ENCODE measurements around the gene NEGR1. TPM values are rescaled to one million over a fixed set of nuclear protein-coding genes. Genes with fewer than 3 reads are reported as not detected.
A peak's percentile ranks its signal among the peaks of the same experiment; 100 is the strongest.

Gene NEGR1
- total and polyA plus RNA-seq, 4 donors: 0.86 to 7.3 (median 2.5) TPM

DNA sequence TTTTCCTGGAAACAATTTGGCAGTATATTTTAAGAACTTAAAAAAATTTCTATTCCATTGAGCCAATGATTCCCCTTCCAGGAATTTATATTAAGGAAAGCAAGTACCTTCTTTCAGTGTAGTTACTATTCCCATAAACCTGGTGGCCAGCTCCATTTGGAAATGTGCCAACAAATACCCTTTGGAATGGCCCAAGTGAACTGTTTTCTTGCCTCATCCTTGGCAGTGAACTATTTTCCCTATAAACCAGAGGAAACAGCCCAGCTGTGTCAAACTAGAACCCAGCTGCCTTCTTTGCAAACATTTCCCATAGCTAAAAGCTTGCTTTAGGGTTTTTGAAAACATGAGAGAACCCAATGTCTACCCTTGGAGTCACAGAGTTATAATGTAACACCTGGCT is 496.9 kb downstream of the NEGR1 start:
- peak; percentile 75 to 94 (median 88) for DNase-seq
- H3K36me3 ChIP-seq (ENCODE audit: control insufficient read depth in 4 of 4, insufficient read depth in 4 of 4, low read length in 4 of 4): no peaks in the 10 kb centered on the region
- no peak for ATAC-seq (ENCODE audit: insufficient read depth, low FRiP score)
- H3K4me3 ChIP-seq: no peak overlapping the region
- H3K4me1 ChIP-seq (ENCODE audit: control insufficient read depth in 5 of 5, insufficient read depth in 5 of 5, low read length in 5 of 5): peaks cover 0 to 23% (median 8%) of the 10 kb centered on the region in 5 donors
- no peaks in the 10 kb centered on the region for H3K27me3 ChIP-seq (ENCODE audit: control insufficient read depth in 3 of 3, insufficient read depth in 3 of 3, low read length in 2 of 3)
- no peak overlapping the region for H3K27ac ChIP-seq (ENCODE audit: low read depth in 1 of 2, low read length in 1 of 2)
- H3K9me3 ChIP-seq (ENCODE audit: control insufficient read depth in 4 of 4, insufficient read depth in 3 of 4, low read length in 3 of 4): no peaks in the 10 kb centered on the region
- H3K9ac ChIP-seq (ENCODE audit: insufficient read depth in 1 of 2, low read length in 2 of 2): no peak overlapping the region
- TF ChIP-seq CTCF (IDR thresholded peaks at IDR 0.05; ENCODE audit: control extremely low read depth, extremely low read depth): no peak

DNA sequence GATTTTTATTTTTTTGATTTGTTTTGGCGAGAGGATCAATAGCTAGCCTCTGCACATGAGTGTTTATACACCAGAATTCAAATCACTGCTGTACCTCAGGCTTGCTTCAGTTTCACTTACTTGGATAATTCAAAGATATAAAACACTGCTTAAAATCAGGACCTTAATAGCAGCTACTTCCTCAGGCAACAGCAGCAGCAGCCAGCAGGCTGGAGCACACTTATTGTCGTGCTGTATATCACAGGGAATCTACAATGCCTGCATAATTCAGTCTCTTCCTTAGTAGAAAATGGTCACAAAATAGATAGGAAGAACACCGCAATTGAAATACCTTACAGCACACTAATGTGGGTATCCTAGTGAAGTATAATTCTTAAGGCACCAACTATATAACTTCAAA is 497.3 kb downstream of the NEGR1 start:
- Histone ChIP-seq H3K9ac (ENCODE audit: insufficient read depth in 1 of 2, low read length in 2 of 2) (no peak overlapping the region), H3K27ac (ENCODE audit: low read depth in 1 of 2, low read length in 1 of 2) (no peak overlapping the region), H3K27me3 (ENCODE audit: control insufficient read depth in 3 of 3, insufficient read depth in 3 of 3, low read length in 2 of 3) (no peaks in the 10 kb centered on the region), H3K4me1 (ENCODE audit: control insufficient read depth in 5 of 5, insufficient read depth in 5 of 5, low read length in 5 of 5) (peaks cover 0 to 23% (median 8%) of the 10 kb centered on the region in 5 donors), H3K4me3 (no peak overlapping the region), H3K36me3 (ENCODE audit: control insufficient read depth in 4 of 4, insufficient read depth in 4 of 4, low read length in 4 of 4) (no peaks in the 10 kb centered on the region), H3K9me3 (ENCODE audit: control insufficient read depth in 4 of 4, insufficient read depth in 3 of 4, low read length in 3 of 4) (no peaks in the 10 kb centered on the region)
- TF ChIP-seq CTCF (IDR thresholded peaks at IDR 0.05; ENCODE audit: control extremely low read depth, extremely low read depth): no peak
- DNase-seq: peak; percentile 26 to 75 (median 65)
- 66 to 67% methylated on average over 3 of the region's 3 CpGs for WGBS, 2 donors
- no peak for ATAC-seq (ENCODE audit: insufficient read depth, low FRiP score)

GRCh38 chr1:71784241-71784640 is 498.1 kb downstream of the NEGR1 start:
- DNase-seq: no peak
- Histone ChIP-seq H3K36me3 (ENCODE audit: control insufficient read depth in 4 of 4, insufficient read depth in 4 of 4, low read length in 4 of 4) (no peaks in the 10 kb centered on the region), H3K9ac (ENCODE audit: insufficient read depth in 1 of 2, low read length in 2 of 2) (no peak overlapping the region), H3K4me3 (no peak overlapping the region), H3K4me1 (ENCODE audit: control insufficient read depth in 5 of 5, insufficient read depth in 5 of 5, low read length in 5 of 5) (peaks cover 0 to 23% (median 8%) of the 10 kb centered on the region in 5 donors), H3K27ac (ENCODE audit: low read depth in 1 of 2, low read length in 1 of 2) (no peak overlapping the region), H3K9me3 (ENCODE audit: control insufficient read depth in 4 of 4, insufficient read depth in 3 of 4, low read length in 3 of 4) (no peaks in the 10 kb centered on the region), H3K27me3 (ENCODE audit: control insufficient read depth in 3 of 3, insufficient read depth in 3 of 3, low read length in 2 of 3) (no peaks in the 10 kb centered on the region)
- no peak for TF ChIP-seq CTCF (IDR thresholded peaks at IDR 0.05; ENCODE audit: control extremely low read depth, extremely low read depth)
- WGBS, 2 donors: 82 to 83% methylated on average over 1 of the region's 1 CpG
- no peak for ATAC-seq (ENCODE audit: insufficient read depth, low FRiP score)

DNA sequence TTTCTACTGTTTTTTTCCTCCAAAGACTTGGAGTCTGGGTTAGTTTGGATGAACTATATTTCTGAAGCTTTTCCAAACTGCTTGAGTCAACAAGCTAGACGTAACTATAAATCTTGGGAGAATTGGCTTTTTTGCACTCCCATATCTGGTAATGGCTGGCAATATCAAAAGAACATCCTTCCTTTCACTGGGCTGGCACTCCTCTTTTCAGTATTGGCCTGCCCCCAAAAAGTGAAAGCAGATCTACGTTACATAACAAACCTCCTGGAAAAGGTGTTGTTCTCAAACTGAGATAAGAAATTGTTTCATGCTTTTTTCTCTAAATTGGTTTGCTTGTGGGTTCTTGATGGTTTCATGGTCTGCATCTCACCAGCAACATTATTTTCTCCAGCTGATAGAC is 499.3 kb downstream of the NEGR1 start:
- Histone ChIP-seq H3K27me3 (ENCODE audit: control insufficient read depth in 3 of 3, insufficient read depth in 3 of 3, low read length in 2 of 3) (no peaks in the 10 kb centered on the region), H3K36me3 (ENCODE audit: control insufficient read depth in 4 of 4, insufficient read depth in 4 of 4, low read length in 4 of 4) (no peaks in the 10 kb centered on the region), H3K4me3 (no peak overlapping the region), H3K27ac (ENCODE audit: low read depth in 1 of 2, low read length in 1 of 2) (no peak overlapping the region), H3K9me3 (ENCODE audit: control insufficient read depth in 4 of 4, insufficient read depth in 3 of 4, low read length in 3 of 4) (no peaks in the 10 kb centered on the region), H3K4me1 (ENCODE audit: control insufficient read depth in 5 of 5, insufficient read depth in 5 of 5, low read length in 5 of 5) (peaks cover 0 to 23% (median 8%) of the 10 kb centered on the region in 5 donors), H3K9ac (ENCODE audit: insufficient read depth in 1 of 2, low read length in 2 of 2) (no peak overlapping the region)
- WGBS, 2 donors: 57 to 72% methylated on average over 2 of the region's 2 CpGs
- DNase-seq (peak in 1 of 3 donors; percentile 10), ATAC-seq (ENCODE audit: insufficient read depth, low FRiP score) (no peak)
- no peak for TF ChIP-seq CTCF (IDR thresholded peaks at IDR 0.05; ENCODE audit: control extremely low read depth, extremely low read depth)

All from lung (tissue), 12 donors.